SH-SY5Y (cell line): Measurements from ENCODE around the gene USP24.

Experiments
- GATA2 ChIP-seq: IDR thresholded peaks from 2 replicates; pipeline ENCODE4 v1.6.1; 2011; ENCODE audit warnings: mild to moderate bottlenecking, low read depth, low read length
- GATA3 ChIP-seq: IDR thresholded peaks from 2 replicates; pipeline ENCODE4 v1.6.1; 2011; ENCODE audit warnings: low read depth, mild to moderate bottlenecking, low read length, moderate library complexity

USP24 gene

GRCh38 chr1:55214212-55214933 lies 791 bp downstream of the USP24 start:
- TF ChIP-seq GATA2, result no peak
- TF ChIP-seq GATA3, result no peak

DNA sequence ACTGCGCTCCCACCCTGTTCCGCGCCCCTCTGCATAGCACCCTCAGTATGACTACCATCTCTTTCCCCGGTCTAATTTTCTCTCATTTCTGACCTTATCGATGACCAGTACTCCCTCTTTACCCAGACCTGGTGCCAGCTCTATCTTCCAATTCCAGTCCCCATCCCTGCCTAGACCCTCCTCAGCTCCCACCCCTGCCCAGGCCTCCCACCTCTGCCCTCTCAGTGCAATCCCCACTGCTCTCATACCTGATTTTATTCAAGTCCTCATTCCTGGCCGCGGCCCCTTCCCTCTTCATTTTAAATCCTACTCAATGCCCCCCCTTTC lies 1.3 kb downstream of the USP24 start:
- no peak for TF ChIP-seq GATA3
- no peak for TF ChIP-seq GATA2

DNA sequence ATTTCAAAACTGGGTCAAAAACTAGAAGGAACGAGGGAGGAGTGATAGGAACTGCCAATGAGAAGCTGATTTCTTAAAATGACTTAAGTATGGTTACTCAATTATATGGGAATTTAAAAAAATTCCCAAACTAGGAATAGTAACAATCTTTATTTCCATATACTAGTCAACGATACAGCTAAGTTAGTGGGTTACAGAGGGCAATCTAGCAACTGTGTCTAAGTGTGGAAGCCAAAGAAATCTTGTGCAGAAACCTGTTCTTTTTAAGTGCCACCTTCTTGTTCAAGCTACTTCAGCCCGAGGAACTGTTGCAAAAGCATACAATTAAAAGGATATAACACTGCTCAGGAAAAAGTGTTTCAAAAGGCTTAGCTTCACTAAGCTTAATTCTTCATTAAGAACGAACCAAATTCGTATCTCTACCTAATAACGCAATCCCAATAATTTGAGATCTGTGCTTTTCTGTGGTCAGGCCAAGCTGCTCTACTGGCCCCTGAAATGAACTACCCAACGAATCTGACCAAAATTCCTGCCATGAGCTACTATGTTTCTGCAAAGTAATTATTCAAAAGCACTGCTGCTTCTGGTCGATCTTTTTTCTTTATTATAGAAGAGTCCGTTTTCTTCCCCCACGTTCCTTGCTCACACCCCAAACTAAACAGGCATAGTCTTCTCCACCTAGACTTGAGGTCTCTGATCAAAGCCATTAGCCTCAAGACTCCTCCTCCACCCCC lies 1.8 kb downstream of the USP24 start:
- TF ChIP-seq GATA3 (no peak), GATA2 (no peak)

- TF ChIP-seq GATA3, result no peak
- TF ChIP-seq GATA2, result no peak
These were observed 2.6 kb downstream of the USP24 start for GRCh38 chr1:55212349-55213150.

DNA sequence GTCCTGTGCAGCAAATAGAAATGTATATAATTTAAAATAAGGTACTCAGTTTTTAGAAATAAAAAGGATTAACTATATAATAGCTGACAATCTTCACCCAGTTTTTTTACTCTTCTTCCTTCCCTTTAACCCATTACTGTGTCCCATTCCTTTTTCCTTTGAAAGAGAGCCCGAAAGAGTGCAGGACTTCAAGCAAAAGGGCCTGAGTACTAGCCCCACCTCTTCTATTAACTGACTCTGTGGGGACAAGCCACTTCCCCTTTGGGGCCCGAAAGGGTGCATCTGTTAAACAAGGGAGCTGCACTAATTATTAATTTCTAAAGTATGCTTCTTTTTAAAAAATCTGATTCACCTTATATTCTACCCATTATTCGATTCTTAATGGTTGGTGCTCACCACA lies 3.3 kb downstream of the USP24 start:
- no peak for TF ChIP-seq GATA3
- no peak for TF ChIP-seq GATA2

- TF ChIP-seq GATA2 (peak; percentile 35; the same call in 1 of the 2 replicates), GATA3 (no peak)
These were observed 4.0 kb downstream of the USP24 start for GRCh38 chr1:55210990-55211801.

- TF ChIP-seq GATA2 (no peak), GATA3 (no peak)
These were observed 5.9 kb downstream of the USP24 start for GRCh38 chr1:55209247-55209646.

DNA sequence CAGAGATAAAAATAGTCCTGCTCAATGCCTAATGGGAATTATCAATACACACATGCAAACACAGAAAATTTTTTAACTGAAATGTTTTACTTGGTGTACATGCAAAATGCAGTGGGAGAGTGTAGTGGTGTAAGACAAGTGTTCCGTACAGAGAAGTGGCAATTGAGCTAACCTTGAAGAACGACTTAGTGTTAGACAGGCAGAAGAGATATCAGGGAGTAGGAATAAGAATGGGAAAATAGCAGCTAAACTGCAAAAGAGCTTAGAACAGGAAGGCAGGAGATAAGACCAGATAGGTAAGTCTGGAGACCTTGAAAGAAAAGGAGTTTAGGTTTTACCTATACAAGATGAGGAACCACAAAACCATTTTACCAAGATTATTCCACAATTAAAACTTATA lies 9.0 kb downstream of the USP24 start:
- TF ChIP-seq GATA3 (no peak), GATA2 (no peak)

GRCh38 chr1:55204997-55205396 lies 10.2 kb downstream of the USP24 start:
- TF ChIP-seq GATA3, result no peak
- TF ChIP-seq GATA2, result no peak

DNA sequence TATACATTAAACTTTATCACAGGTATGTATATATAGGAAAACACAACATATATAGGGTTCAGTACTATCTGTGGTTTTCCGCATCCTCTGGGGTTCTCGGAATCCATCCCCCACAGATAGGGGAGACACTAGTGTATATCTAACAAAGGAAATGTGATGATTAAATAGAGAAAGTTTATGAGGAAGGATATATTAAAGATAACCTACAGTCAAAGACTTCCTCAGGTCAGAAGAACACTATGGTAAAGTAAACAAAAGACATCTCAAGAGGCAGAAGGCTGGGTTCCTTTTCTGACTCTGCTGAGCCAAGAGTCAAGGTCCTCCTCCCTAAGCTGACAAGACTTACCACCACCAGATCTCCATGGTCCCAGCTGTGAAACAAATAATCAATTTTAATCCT lies 12.1 kb downstream of the USP24 start:
- TF ChIP-seq GATA3 (no peak), GATA2 (no peak)

DNA sequence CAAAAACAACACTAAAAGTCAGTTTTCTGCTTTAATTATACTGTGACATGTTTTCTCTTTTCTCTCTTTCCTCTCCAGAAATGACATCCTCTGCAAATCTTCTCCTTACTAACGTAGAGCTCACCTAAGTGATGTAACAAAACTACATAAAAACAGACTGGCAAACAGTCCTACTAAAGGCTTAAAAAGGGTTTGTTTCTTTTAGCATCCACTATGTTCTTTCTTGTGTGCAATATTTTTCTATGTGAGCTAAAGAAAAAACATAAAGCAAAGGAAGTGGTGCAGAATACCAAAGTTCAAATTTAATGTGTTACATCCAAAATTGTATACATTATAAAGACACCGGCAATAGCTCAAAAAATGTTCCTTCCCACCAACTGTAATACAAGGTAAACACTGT lies 14.5 kb downstream of the USP24 start:
- TF ChIP-seq GATA2, result no peak
- TF ChIP-seq GATA3, result no peak

DNA sequence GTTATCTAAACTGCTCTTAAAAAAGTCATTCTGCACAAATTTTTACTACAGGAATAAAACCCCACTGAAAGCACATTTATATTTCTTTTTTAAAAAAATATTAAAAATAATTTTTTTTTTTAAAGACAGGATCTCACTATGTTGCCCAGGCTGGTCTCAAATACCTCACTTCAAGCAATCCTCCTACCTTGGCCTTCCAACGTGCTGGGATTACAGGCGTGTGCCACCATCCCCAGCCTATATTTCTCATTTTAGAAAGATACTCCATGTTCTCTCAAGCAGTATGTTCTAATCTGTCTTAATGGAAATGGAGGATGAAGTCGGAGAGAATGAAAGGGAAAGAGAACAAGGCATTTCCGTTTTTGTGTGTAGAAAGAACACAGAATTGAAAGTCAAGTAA lies 17.1 kb downstream of the USP24 start:
- TF ChIP-seq GATA3 (no peak), GATA2 (no peak)

DNA sequence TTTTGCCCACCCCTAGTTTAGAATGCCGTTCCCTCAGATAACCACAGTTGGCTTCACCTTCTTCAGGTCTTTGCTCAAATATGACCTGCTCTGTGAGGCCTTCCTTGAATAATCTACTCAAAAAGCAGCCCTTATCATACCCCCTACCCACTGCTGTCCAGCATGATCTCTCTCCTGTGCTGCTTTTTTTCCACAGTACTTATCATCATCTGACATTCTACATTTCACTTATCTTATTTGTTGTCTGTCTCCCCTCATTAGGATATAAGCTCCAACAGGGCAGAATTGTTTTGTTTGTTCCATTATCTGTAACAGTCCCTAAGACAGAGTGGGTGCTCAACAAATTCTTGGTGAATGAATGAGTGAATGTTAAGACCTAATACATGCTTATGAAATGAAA lies 18.1 kb downstream of the USP24 start:
- TF ChIP-seq GATA2 (no peak), GATA3 (no peak)

DNA sequence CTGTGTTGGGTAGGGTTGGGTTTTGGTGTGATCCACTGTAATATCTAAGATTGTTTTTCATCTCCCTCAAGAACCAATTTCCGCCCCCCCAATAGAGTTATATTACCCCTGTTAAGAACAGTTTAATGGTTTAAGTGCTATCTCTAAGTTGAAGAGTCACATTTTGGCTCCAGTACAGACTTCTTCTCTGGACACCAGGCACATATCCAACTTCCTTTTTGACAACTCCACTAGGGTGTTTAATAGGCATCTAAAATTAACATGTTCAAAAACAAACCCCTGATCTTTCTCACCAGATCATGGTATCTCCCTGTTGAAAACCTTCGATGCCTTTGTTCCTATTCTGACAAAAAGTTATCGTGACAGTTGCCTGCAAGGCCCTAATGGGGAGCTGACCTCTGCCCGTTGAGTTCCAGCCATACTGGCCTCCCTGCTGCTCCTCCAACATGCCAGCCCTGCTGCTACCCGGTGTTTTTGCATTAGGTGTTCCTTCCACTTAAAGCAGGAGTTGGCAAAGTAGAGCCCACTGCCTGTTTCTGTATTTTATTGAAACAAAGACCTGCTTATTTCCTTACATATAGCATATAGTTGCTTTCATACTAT lies 18.6 kb downstream of the USP24 start:
- TF ChIP-seq GATA3, result no peak
- no peak for TF ChIP-seq GATA2
